GM18520 (cell line): ENCODE data around the gene RPS15A.

Experiments used
- ATAC-seq: cut with Tn5 transposase; IDR thresholded peaks from one replicate; pipeline ENCODE4 v1.9.1; 2021; ENCODE audit not compliant: unreplicated experiment

The RPS15A gene

GRCh38 chr16:18789850-18790706 is at the start of gene RPS15A:
Gene RPS15A (minus strand): TSS chr16:18790334. CDS start chr16:18789113, 1,221 bp downstream.
- peak; percentile 65 for ATAC-seq

GRCh38 chr16:18839555-18839954 is 49.4 kb upstream of the RPS15A start:
- ATAC-seq, result no peak

- no peak for ATAC-seq
These were observed 46.6 kb upstream of the RPS15A start for GRCh38 chr16:18836702-18837101.

- no peak for ATAC-seq
These were observed 44.7 kb upstream of the RPS15A start for GRCh38 chr16:18834864-18835263.

GRCh38 chr16:18833707-18834505 is 43.8 kb upstream of the RPS15A start:
- no peak for ATAC-seq

GRCh38 chr16:18832613-18833012 is 42.5 kb upstream of the RPS15A start:
- no peak for ATAC-seq

GRCh38 chr16:18832006-18832405 is 41.9 kb upstream of the RPS15A start:
- no peak for ATAC-seq

GRCh38 chr16:18829251-18829650 is 39.1 kb upstream of the RPS15A start:
- ATAC-seq, result no peak

GRCh38 chr16:18827890-18828289 is 37.8 kb upstream of the RPS15A start:
- ATAC-seq, result no peak

GRCh38 chr16:18816286-18816685 is 26.2 kb upstream of the RPS15A start:
- ATAC-seq, result no peak

- no peak for ATAC-seq
These were observed 21.8 kb upstream of the RPS15A start for GRCh38 chr16:18811925-18812324.

GRCh38 chr16:18809165-18809564 is 19.0 kb upstream of the RPS15A start:
- no peak for ATAC-seq

- no peak for ATAC-seq
These were observed 15.2 kb upstream of the RPS15A start for GRCh38 chr16:18805257-18805773.

- ATAC-seq, result no peak
These were observed 14.4 kb upstream of the RPS15A start for GRCh38 chr16:18804540-18804939.

GRCh38 chr16:18803569-18804462 is 13.7 kb upstream of the RPS15A start:
- ATAC-seq, result no peak

GRCh38 chr16:18802767-18803343 is 12.7 kb upstream of the RPS15A start:
- no peak for ATAC-seq

- peak; percentile 93 for ATAC-seq
These were observed 11.2 kb upstream of the RPS15A start, which contains the start of gene ARL6IP1 for GRCh38 chr16:18801145-18801972. Gene ARL6IP1 (minus strand): TSS chr16:18801549. CDS start chr16:18801466, 83 bp downstream.

GRCh38 chr16:18800775-18801144 is 10.6 kb upstream of the RPS15A start:
- no peak for ATAC-seq

GRCh38 chr16:18800293-18800692 is 10.2 kb upstream of the RPS15A start:
- ATAC-seq, result no peak
